ENCODE data around the gene IL1A. TPM values are rescaled to one million over a fixed set of nuclear protein-coding genes. Genes with fewer than 3 reads are reported as not detected.

The IL1A gene
- total RNA-seq, 4 donors from 2014 or later, result not detected

DNA sequence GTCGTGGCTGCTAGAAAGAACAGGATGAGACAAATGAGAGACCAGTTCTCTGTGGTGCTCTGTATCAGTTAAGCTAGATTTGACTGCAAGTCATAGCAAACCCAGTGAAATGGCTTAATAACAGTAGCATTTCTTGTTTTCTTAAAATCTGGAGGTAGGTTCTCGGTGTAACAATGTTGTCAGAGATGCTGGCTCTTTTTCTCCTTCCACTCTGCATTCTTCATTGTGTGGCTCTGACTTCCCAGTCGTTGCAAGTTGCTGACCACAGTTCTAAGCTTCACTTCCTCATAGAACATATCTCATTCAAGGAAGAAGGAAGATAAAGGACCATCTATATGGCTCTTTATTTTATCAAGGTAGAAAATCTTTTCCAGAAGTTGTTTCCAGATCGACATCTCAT is 12.0 kb downstream of the IL1A start:
- H3K4me1 ChIP-seq, result no peaks in the 10 kb centered on the region
- no peak for DNase-seq
- H3K9me3 ChIP-seq, result no peaks in the 10 kb centered on the region
- TF ChIP-seq POLR2A (IDR thresholded peaks at IDR 0.05), result no peak
- TF ChIP-seq, protein P1, sequence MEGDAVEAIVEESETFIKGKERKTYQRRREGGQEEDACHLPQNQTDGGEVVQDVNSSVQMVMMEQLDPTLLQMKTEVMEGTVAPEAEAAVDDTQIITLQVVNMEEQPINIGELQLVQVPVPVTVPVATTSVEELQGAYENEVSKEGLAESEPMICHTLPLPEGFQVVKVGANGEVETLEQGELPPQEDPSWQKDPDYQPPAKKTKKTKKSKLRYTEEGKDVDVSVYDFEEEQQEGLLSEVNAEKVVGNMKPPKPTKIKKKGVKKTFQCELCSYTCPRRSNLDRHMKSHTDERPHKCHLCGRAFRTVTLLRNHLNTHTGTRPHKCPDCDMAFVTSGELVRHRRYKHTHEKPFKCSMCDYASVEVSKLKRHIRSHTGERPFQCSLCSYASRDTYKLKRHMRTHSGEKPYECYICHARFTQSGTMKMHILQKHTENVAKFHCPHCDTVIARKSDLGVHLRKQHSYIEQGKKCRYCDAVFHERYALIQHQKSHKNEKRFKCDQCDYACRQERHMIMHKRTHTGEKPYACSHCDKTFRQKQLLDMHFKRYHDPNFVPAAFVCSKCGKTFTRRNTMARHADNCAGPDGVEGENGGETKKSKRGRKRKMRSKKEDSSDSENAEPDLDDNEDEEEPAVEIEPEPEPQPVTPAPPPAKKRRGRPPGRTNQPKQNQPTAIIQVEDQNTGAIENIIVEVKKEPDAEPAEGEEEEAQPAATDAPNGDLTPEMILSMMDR (IDR thresholded peaks at IDR 0.05), result no peak
- H3K27ac ChIP-seq, result no peak overlapping the region
- no peaks in the 10 kb centered on the region for H3K27me3 ChIP-seq
- H3K36me3 ChIP-seq, result no peaks in the 10 kb centered on the region
- H3K4me3 ChIP-seq, result no peak overlapping the region

DNA sequence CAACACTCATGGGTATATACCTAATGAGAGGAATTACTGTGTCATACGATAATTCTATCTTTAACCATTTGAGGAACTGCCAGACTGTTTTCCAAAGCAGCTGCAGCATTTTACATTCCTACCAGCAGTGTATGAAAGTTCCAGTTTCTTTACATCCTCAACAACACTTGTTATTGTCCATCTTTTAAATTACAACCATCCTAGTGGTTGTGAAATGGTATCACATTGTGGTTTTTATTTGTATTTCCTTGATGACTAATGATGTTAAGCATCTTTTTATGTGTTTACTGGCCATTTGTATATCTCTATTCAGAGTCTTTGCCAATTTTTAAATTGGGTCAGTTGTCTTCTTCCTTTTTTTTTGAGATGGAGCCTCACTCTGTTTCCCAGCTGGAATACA is 15.9 kb downstream of the IL1A start:
- H3K27me3 ChIP-seq, result no peaks in the 10 kb centered on the region
- no peak for TF ChIP-seq POLR2A (IDR thresholded peaks at IDR 0.05)
- TF ChIP-seq, protein P1 (IDR thresholded peaks at IDR 0.05), result peak in 3 of 6 experiments; percentile 26 to 40 (median 35)
- no peak overlapping the region for H3K4me3 ChIP-seq
- H3K36me3 ChIP-seq, result no peaks in the 10 kb centered on the region
- H3K9me3 ChIP-seq, result no peaks in the 10 kb centered on the region
- peak overlapping the region in 2 of 4 donors; percentile 15 to 46 for H3K27ac ChIP-seq
- H3K4me1 ChIP-seq, result peaks cover 0 to 13% (median 7%) of the 10 kb centered on the region in 4 donors
- DNase-seq, result no peak

DNA sequence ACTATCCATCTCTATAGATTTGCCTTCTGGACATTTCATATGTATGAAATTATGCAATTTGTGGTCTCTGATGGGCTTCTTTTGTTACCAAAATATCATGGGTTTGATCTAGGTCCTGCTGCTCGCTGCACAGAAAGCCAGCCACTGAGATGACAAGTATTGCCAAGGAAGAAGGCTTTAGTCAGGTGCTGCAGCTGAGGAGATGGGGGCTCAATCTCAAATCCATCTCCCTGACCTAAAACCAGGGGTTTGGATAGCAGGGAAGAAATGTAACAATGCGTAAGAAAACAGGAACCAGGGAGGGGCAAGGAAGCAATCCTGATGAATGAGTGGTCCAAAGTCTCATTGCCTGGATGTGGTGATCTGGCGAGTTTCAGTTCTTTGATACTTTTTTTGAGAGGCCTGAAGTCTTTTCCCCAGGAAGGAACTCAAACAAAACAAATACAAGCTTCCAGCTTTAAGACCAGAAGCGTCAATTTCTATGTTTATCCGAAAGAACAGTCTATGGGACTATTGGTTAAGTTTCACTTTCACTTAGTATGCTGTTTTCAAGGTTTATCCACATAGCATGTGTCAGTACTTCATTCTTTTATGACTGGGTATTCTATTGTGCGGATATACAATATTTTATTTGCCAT is 16.5 kb downstream of the IL1A start:
- Histone ChIP-seq H3K9me3 (no peaks in the 10 kb centered on the region), H3K27ac (peak overlapping the region in 2 of 4 donors; percentile 15 to 46), H3K4me1 (peaks cover 0 to 14% (median 7%) of the 10 kb centered on the region in 4 donors), H3K36me3 (no peaks in the 10 kb centered on the region), H3K27me3 (no peaks in the 10 kb centered on the region), H3K4me3 (peak overlapping the region in 3 of 4 donors; percentile 6 to 31 (median 27))
- DNase-seq, result no peak
- TF ChIP-seq POLR2A (IDR thresholded peaks at IDR 0.05), result no peak
- TF ChIP-seq, protein P1 (IDR thresholded peaks at IDR 0.05), result no peak

DNA sequence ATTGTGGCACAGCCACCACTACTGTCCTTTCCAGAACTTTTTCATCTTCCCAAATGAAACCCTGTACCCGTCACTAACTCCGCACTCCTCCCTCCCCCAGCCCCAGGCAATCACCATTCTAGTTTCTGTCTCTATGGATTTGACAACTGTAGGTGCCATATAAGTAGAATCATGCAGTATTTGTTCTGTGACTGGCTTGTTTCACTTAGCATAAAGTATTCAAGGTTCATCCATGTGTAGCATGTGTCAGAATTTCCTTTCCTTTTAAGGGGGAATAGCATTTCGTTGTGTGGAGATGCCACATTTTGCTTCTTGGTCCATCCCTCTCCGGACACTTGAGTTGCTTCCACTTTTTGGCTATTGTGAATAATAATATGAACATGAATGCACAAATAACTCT is 19.0 kb downstream of the IL1A start:
- no peak for TF ChIP-seq POLR2A (IDR thresholded peaks at IDR 0.05)
- TF ChIP-seq, protein P1 (IDR thresholded peaks at IDR 0.05), result no peak
- no peaks in the 10 kb centered on the region for H3K36me3 ChIP-seq
- H3K4me1 ChIP-seq, result peaks cover 0 to 14% (median 7%) of the 10 kb centered on the region in 4 donors
- H3K27me3 ChIP-seq, result no peaks in the 10 kb centered on the region
- H3K27ac ChIP-seq, result peak overlapping the region in 3 of 4 donors; percentile 40 to 70 (median 55)
- peak overlapping the region; percentile 70 to 78 (median 75) for H3K4me3 ChIP-seq
- no peak for DNase-seq
- H3K9me3 ChIP-seq, result no peaks in the 10 kb centered on the region

DNA sequence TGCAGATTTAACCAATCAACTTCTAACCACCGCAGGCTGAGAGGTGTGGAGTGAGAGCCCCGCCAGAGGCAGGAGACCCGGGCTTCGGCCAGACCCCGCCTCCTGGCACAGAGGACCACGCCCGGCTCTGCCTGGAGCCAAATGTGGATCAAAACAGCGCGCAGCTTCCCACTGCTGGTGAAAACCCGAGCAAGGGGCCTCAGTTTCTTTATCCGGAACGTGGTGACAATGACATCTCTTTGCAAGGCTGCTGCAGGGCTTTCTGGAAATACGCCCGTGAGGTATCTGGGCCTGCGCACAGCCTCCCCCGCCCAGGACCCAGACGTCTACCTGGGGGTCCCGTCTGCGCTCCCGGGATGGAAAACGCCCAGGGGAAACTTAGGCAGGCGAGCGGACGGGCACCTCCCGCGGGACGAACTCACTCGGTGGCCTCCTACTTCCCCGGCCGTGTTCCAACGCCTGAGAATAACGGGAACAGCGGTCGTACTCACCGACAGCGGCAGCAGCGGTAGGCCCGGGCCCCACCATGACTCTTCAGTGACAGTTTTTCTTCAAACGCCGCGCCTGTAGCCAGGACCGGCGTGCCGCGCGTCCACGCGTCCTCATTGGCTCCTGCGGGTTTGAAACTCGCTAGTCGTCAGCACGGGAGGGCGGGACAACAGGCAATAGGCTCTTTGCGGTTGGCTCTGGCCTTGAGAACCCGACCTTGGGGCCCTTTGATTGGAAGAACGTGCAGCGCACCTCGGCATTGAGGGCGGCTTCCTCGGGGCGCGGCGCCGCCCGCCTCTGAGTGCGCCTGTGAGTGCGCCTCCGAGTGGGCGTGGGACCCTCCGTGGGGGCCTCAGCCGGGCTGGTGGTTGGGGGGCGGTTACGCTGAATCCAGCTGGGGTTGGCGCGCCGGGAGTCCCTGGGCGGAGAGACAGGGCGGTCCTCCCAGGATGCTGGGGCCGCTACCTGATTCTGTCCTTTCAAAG is 19.9 kb downstream of the IL1A start, which contains the start of gene CKAP2L:
Gene CKAP2L, minus strand, starts transcription at position 539 of the 974 bp plus-strand sequence. Its CDS starts 11 bp downstream, at position 528.
- H3K9me3 ChIP-seq, result no peaks in the 10 kb centered on the region
- DNase-seq, result peak; percentile 95 to 98 (median 97)
- no peaks in the 10 kb centered on the region for H3K36me3 ChIP-seq
- peak within 1 kb of the TSS; percentile 40 to 70 (median 56) for H3K27ac ChIP-seq
- no peaks in the 10 kb centered on the region for H3K27me3 ChIP-seq
- peak within 1 kb of the TSS; percentile 70 to 78 (median 75) for H3K4me3 ChIP-seq
- no peak for TF ChIP-seq POLR2A (IDR thresholded peaks at IDR 0.05)
- H3K4me1 ChIP-seq, result peaks cover 0 to 14% (median 7%) of the 10 kb centered on the region in 4 donors
